Measurements from ENCODE around the gene PRAMEF18.
"Not testable (repeated sequence)": the region's sequence is repeated elsewhere in the genome, so short reads cannot be mapped to it uniquely, and the experiment has no call there.

- TF ChIP-seq CTCF, POLR2A (IDR thresholded peaks at IDR 0.05): not testable (repeated sequence)
Measured at GRCh38 chr1:13246554-13246871, 20.6 kb upstream of the PRAMEF18 start.

Measured in right lobe of liver (tissue), 4 donors.